ENCODE data around the gene SLC5A10.

SLC5A10 gene

DNA sequence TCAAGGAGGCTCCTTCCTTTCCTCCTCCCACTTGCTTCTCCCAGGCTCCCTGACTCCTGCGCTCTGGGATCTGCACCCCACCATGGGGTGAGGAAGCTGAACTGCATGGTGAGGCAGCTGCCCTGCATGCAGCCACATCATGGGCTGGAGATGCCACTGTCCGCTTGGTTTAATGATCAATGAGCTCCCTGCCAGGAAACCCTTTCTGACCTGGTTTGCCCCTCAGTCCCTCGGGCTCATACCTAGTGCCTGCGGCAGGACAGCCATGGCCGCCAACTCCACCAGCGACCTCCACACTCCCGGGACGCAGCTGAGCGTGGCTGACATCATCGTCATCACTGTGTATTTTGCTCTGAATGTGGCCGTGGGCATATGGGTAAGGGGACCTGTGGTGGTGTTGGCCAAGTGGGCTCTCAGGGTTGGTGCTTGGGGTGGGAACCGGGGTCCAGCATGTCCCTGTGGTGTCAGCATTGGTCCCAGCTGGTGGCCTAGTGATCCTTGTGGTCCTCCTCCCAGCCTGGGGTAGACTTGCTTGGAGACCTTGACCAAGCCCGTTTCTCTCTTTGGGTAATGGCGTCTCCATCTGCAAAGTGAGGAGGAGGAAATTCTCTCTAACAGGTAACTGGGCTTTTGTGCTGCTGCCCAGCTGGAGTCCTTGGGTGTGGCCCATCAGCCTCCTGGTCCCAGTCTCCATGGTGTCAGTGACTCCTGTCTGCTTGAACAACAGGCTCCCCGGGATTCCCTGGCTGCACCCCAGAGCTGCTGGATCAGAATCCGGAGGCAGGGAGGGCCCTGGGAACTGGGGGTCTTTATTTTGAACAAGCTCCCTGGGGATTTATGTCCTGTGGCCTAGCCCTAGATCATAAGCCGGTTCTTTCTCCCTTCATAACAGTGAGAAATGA, at the start of gene SLC5A10:
SLC5A10 (plus strand) TSS at position 225 of the 902 bp plus-strand sequence; CDS start at position 266, 41 bp downstream.
- H3K9me3 ChIP-seq (ENCODE audit: control insufficient read depth, insufficient read depth, low read length), result no peaks in the 10 kb centered on the region
- H3K36me3 ChIP-seq (ENCODE audit: control insufficient read depth, insufficient read depth, low read length), result no peaks in the 10 kb centered on the region
- no peaks in the 10 kb centered on the region for H3K4me1 ChIP-seq (ENCODE audit: control insufficient read depth, insufficient read depth, low read length)
- H3K27me3 ChIP-seq (ENCODE audit: control insufficient read depth, insufficient read depth, low read length), result no peaks in the 10 kb centered on the region
- no peak within 1 kb of the TSS for H3K9ac ChIP-seq (ENCODE audit: low read depth, low read length)
- no peak within 1 kb of the TSS for H3K4me3 ChIP-seq (ENCODE audit: low read depth, low read length)

DNA sequence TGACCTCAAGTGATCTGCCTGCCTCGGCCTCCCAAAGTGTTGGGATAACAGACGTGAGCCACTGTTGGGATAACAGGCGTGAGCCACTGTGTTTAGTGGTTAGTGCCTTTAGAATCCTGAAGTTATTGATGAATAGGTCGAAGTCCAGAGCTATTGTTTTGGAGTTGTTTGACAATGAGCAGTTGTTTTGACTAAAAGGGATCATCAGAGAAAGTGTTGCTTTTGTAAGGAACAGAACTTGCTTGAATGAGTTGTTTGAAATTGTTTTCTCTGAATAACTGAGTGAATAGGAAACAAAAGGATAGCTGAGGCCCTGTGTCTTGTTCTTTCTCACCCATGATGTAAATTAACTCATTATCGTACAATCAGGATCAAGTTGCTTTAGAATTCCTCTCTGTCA, 47.5 kb upstream of the SLC5A10 start:
- no peaks in the 10 kb centered on the region for H3K27me3 ChIP-seq (ENCODE audit: control insufficient read depth, insufficient read depth, low read length)
- H3K4me3 ChIP-seq (ENCODE audit: low read depth, low read length), result no peak overlapping the region
- H3K9ac ChIP-seq (ENCODE audit: low read depth, low read length), result no peak overlapping the region
- H3K4me1 ChIP-seq (ENCODE audit: control insufficient read depth, insufficient read depth, low read length), result no peaks in the 10 kb centered on the region
- H3K9me3 ChIP-seq (ENCODE audit: control insufficient read depth, insufficient read depth, low read length), result no peaks in the 10 kb centered on the region
- H3K36me3 ChIP-seq (ENCODE audit: control insufficient read depth, insufficient read depth, low read length), result peaks cover 2% of the 10 kb centered on the region

DNA sequence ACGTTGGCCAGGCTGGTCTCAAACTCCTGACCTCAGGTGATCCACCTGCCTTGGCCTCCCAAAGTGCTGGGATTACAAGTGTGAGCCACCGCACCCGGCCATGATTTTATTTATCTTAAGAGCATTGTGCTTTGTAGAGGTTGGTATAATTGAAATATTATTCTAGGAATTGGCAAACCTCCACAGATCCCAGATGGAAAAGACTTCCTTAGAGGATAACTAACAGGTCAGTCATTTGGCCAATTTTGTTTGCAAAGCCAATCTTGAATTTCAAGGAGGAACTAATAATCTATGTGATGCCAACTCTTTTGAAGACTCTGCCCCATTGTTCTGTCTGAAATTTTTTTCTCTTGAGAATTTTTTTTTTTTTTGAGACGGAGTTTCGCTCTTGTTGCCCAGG, 46.7 kb upstream of the SLC5A10 start:
- Histone ChIP-seq H3K9ac (ENCODE audit: low read depth, low read length) (no peak overlapping the region), H3K4me1 (ENCODE audit: control insufficient read depth, insufficient read depth, low read length) (no peaks in the 10 kb centered on the region), H3K36me3 (ENCODE audit: control insufficient read depth, insufficient read depth, low read length) (peaks cover 2% of the 10 kb centered on the region), H3K27me3 (ENCODE audit: control insufficient read depth, insufficient read depth, low read length) (no peaks in the 10 kb centered on the region), H3K4me3 (ENCODE audit: low read depth, low read length) (no peak overlapping the region), H3K9me3 (ENCODE audit: control insufficient read depth, insufficient read depth, low read length) (no peaks in the 10 kb centered on the region)

DNA sequence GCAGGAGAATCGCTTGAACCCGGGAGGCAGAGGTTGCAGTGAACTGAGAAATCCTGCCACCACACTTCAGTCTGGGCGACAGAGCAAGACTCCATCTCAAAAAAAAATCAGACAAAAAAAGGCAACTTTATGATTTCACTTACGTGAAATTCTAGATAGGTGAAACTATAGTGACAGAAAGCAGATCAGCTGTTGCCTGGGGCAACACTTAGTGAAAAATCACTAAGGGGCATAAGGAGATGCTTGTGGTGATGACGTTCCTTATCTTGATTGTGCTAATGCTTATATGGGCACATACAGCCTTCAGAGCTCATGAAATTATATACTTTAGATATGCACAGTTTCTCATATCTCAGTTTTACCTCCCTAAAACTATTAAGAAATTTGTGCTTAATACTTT, 41.6 kb upstream of the SLC5A10 start:
- Histone ChIP-seq H3K27me3 (ENCODE audit: control insufficient read depth, insufficient read depth, low read length) (no peaks in the 10 kb centered on the region), H3K4me3 (ENCODE audit: low read depth, low read length) (no peak overlapping the region), H3K4me1 (ENCODE audit: control insufficient read depth, insufficient read depth, low read length) (no peaks in the 10 kb centered on the region), H3K9ac (ENCODE audit: low read depth, low read length) (no peak overlapping the region), H3K36me3 (ENCODE audit: control insufficient read depth, insufficient read depth, low read length) (peaks cover 12% of the 10 kb centered on the region), H3K9me3 (ENCODE audit: control insufficient read depth, insufficient read depth, low read length) (no peaks in the 10 kb centered on the region)

DNA sequence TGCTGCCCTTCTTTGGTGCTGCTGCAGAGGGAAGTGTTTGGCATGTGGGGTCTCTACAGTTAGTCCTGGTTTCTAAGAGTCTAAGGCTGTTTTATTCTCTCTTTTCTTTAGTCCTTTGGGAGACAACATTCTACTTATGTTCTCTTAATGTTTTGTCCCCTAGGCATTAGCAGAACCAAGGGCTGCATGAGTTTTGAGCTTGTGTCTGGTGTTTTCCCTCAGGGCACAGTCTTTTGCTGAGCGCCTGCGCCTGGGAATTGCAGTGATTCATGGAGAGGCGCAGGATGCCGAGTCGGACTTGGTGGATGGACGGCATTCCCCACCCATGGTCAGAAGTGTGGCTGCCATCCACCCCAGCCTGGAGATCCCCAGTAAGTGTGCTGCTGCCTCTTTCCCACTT, 41.1 kb upstream of the SLC5A10 start:
- Histone ChIP-seq H3K27me3 (ENCODE audit: control insufficient read depth, insufficient read depth, low read length) (no peaks in the 10 kb centered on the region), H3K36me3 (ENCODE audit: control insufficient read depth, insufficient read depth, low read length) (peaks cover 12% of the 10 kb centered on the region), H3K9me3 (ENCODE audit: control insufficient read depth, insufficient read depth, low read length) (no peaks in the 10 kb centered on the region), H3K4me3 (ENCODE audit: low read depth, low read length) (no peak overlapping the region), H3K4me1 (ENCODE audit: control insufficient read depth, insufficient read depth, low read length) (no peaks in the 10 kb centered on the region), H3K9ac (ENCODE audit: low read depth, low read length) (no peak overlapping the region)

DNA sequence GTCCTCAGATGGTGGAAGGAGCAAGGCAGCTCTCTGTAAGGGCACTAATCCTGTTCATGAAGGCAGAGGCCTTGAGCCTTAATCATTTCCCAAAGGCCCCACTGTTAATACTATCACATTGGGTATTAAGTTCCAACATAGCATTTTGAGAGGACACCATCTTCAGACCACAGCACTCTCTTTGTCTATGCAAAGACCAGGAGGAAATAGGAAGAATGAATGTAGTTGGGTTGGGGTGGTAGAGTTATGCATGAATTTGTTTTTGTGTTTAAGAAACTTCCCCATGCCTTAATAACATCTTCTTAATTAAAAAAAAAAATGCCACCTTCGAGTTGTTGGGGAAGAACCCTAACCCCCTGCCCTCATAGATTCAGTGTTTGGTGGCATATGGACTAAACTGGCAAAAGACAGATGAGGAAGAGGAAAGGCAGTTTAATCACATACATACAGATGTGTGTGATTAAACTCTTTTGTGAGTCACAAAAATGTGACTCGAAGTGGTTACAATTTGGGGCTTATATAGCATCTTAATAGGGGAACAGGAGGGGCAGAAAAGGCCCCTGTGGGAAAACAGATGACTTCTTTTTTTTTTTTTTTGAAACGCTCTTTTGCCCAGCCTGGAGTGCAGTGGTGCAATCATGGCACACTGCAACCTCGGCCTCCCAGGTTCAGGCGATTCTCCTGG, 35.0 kb upstream of the SLC5A10 start:
- no peak overlapping the region for H3K4me3 ChIP-seq (ENCODE audit: low read depth, low read length)
- H3K36me3 ChIP-seq (ENCODE audit: control insufficient read depth, insufficient read depth, low read length), result peaks cover 9% of the 10 kb centered on the region
- no peak overlapping the region for H3K9ac ChIP-seq (ENCODE audit: low read depth, low read length)
- H3K27me3 ChIP-seq (ENCODE audit: control insufficient read depth, insufficient read depth, low read length), result no peaks in the 10 kb centered on the region
- H3K4me1 ChIP-seq (ENCODE audit: control insufficient read depth, insufficient read depth, low read length), result no peaks in the 10 kb centered on the region
- H3K9me3 ChIP-seq (ENCODE audit: control insufficient read depth, insufficient read depth, low read length), result no peaks in the 10 kb centered on the region

DNA sequence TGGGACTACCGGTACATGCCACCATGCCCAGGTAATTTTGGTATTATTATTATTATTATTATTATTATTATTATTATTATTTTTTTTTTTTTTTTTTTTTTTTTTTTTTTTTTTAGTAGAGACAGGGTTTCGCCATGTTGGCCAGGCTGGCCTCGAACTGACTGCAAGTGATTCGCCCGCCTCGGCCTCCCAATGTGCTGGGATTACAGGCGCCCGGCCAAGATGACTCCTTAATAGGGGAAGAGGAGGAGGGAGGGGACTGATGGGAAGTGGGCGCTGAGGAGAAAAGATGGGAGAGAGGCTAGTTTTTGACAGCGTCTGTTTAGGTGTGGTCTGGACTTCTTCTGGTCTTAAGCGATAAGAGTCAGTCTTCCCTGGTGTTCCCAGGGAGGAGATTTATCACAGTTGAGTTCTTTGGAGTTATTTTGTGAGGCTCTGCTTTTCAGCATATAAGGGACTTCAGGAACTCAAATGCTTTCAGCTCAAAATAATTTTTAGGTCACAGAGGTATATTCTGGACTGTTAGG, 34.4 kb upstream of the SLC5A10 start:
- peaks cover 5% of the 10 kb centered on the region for H3K36me3 ChIP-seq (ENCODE audit: control insufficient read depth, insufficient read depth, low read length)
- no peaks in the 10 kb centered on the region for H3K9me3 ChIP-seq (ENCODE audit: control insufficient read depth, insufficient read depth, low read length)
- no peaks in the 10 kb centered on the region for H3K4me1 ChIP-seq (ENCODE audit: control insufficient read depth, insufficient read depth, low read length)
- H3K4me3 ChIP-seq (ENCODE audit: low read depth, low read length), result no peak overlapping the region
- no peaks in the 10 kb centered on the region for H3K27me3 ChIP-seq (ENCODE audit: control insufficient read depth, insufficient read depth, low read length)
- no peak overlapping the region for H3K9ac ChIP-seq (ENCODE audit: low read depth, low read length)

DNA sequence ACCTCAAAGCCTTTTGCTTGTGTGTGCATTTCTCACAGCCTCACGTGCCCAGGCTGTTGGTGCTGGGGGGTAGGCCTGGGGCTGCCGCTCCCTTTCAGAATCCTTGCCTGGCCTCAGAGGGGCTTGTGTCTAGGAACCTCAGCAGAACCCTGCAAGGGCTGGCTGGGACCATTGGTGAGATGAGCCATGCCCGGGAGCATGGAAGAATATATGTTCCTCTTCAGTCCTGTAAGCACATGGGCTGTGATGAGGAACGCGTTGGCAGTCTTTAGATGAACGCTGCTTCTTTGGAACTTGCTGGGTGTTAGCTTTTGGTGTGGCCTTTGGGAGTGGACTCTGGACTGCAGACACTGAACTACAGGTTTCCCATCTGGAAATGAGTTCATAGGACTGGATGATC, 32.0 kb upstream of the SLC5A10 start:
- Histone ChIP-seq H3K4me1 (ENCODE audit: control insufficient read depth, insufficient read depth, low read length) (no peaks in the 10 kb centered on the region), H3K9ac (ENCODE audit: low read depth, low read length) (no peak overlapping the region), H3K9me3 (ENCODE audit: control insufficient read depth, insufficient read depth, low read length) (no peaks in the 10 kb centered on the region), H3K27me3 (ENCODE audit: control insufficient read depth, insufficient read depth, low read length) (no peaks in the 10 kb centered on the region), H3K36me3 (ENCODE audit: control insufficient read depth, insufficient read depth, low read length) (peaks cover 5% of the 10 kb centered on the region), H3K4me3 (ENCODE audit: low read depth, low read length) (no peak overlapping the region)

DNA sequence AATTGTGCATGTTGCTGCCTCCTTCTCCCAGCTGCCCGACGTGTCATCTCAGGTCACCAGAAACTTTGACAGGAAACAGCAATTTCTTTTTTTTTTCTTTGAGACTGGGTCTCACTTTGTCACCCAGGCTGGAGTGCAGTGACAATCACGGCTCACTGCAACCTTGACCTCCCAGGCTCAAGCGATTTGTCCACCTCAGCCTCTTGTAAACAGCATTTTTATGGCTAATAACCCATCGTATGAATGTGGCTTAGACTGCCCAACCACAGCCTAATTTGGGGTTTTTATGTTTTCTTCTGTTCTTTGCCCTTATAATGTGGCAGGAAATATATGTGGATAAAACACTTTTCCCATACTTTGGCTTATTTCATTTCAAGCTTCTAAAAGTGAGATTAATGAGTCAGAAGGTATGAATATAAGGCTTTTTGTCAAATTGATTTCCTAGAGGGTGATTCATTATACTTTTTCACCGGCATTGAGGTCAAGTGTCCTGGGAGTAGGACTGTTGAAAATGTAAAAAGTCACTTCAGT, 31.0 kb upstream of the SLC5A10 start:
- H3K36me3 ChIP-seq (ENCODE audit: control insufficient read depth, insufficient read depth, low read length), result peaks cover 5% of the 10 kb centered on the region
- no peaks in the 10 kb centered on the region for H3K27me3 ChIP-seq (ENCODE audit: control insufficient read depth, insufficient read depth, low read length)
- H3K4me1 ChIP-seq (ENCODE audit: control insufficient read depth, insufficient read depth, low read length), result peaks cover 3% of the 10 kb centered on the region
- no peak overlapping the region for H3K9ac ChIP-seq (ENCODE audit: low read depth, low read length)
- no peaks in the 10 kb centered on the region for H3K9me3 ChIP-seq (ENCODE audit: control insufficient read depth, insufficient read depth, low read length)
- no peak overlapping the region for H3K4me3 ChIP-seq (ENCODE audit: low read depth, low read length)

DNA sequence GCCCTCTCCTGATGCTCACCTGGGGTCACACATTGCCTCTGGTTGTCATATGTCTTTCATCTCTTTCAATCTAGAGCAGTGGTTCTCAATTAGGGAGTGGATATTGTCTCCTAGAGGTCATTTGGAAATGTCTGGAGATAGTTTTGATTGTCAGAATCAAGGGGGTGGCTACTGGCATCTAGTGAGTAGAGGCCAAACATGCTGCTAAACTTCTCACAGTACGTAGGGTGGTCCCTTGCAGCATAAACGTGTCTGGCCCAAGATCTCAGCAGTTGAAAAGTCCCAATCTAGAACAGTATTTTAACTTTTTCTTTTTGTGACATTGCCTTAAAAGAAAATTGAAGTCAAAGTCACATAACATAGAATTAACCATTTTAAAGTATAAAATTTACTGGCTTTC, 30.5 kb upstream of the SLC5A10 start:
- Histone ChIP-seq H3K27me3 (ENCODE audit: control insufficient read depth, insufficient read depth, low read length) (no peaks in the 10 kb centered on the region), H3K4me3 (ENCODE audit: low read depth, low read length) (no peak overlapping the region), H3K4me1 (ENCODE audit: control insufficient read depth, insufficient read depth, low read length) (peaks cover 3% of the 10 kb centered on the region), H3K9me3 (ENCODE audit: control insufficient read depth, insufficient read depth, low read length) (no peaks in the 10 kb centered on the region), H3K36me3 (ENCODE audit: control insufficient read depth, insufficient read depth, low read length) (peaks cover 5% of the 10 kb centered on the region), H3K9ac (ENCODE audit: low read depth, low read length) (no peak overlapping the region)

DNA sequence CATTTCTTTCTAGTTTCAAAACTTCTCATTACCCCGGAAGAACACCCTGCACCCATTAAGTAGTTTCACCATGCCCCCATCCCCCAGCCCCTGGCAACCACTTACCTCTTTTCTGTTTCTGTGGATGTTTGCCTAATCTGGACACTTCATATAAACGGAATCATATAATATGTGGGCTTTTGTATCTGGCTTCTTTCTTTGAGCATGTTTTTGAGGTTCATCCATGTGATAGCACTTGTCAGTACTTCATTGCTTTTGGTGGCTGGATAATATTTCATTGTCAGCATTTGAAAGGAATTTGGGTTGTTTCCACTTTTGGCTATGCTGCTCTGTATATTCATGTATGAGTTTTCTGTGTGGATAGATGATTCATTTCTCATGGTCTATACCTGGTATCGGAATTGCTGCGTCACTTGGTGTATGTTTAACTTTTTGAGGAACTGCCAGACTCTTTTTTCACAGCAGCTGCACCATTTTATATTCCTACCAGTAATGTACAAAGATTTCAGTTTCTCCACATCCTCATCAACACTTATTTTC, 30.0 kb upstream of the SLC5A10 start:
- Histone ChIP-seq H3K9ac (ENCODE audit: low read depth, low read length) (no peak overlapping the region), H3K36me3 (ENCODE audit: control insufficient read depth, insufficient read depth, low read length) (peaks cover 5% of the 10 kb centered on the region), H3K27me3 (ENCODE audit: control insufficient read depth, insufficient read depth, low read length) (no peaks in the 10 kb centered on the region), H3K4me3 (ENCODE audit: low read depth, low read length) (no peak overlapping the region), H3K4me1 (ENCODE audit: control insufficient read depth, insufficient read depth, low read length) (peaks cover 3% of the 10 kb centered on the region), H3K9me3 (ENCODE audit: control insufficient read depth, insufficient read depth, low read length) (no peaks in the 10 kb centered on the region)

All from iPS-15b (cell line).